Stomach (tissue), 4 donors: Measurements from ENCODE around the gene CHRND.

Source experiments
- CTCF ChIP-seq, 7 experiments: fragments of 450-650 bp in 4 of 7; fragments of 200-600 bp in 3 of 7; sonication (generic) in 3 of 7; IDR thresholded peaks; one replicate each; pipeline ENCODE4 v1.5.1; 2016 to 2019; ENCODE audit warnings: antibody characterized with exemption in 7 of 7, control low read depth in 2 of 7, mild to moderate bottlenecking in 1 of 7
- POLR2A ChIP-seq, 4 donors: fragments of 450-650 bp; IDR thresholded peaks; one replicate each; pipeline ENCODE4 v1.6.1; 2016; ENCODE audit warnings: antibody characterized with exemption in 4 of 4, control low read depth in 2 of 4, mild to moderate bottlenecking in 1 of 4, moderate library complexity in 1 of 4

- no peak for TF ChIP-seq POLR2A (IDR thresholded peaks at IDR 0.05)
- TF ChIP-seq CTCF (IDR thresholded peaks at IDR 0.05), result no peak
Observed at GRCh38 chr2:232522623-232523401, 3.1 kb upstream of the CHRND start.
